ENCODE results near the gene SUSD6. TPM values are rescaled to one million over a fixed set of nuclear protein-coding genes. Genes with fewer than 3 reads are reported as not detected.

SUSD6 gene
- total and polyA plus RNA-seq, 9 of the 15 experiments (the other 6 are each of a cell fraction or from before 2014, with no cell fraction given), result 2.9 to 20.7 (median 5.6) TPM

GRCh38 chr14:69652942-69653684 lies 41.7 kb downstream of the SUSD6 start (continued):
- TF ChIP-seq EP400 (IDR thresholded peaks at IDR 0.05), result 0 out of 2 replicates have a peak, but pooled peaks have one; percentile 13
- TF ChIP-seq HNRNPUL1 (IDR thresholded peaks at IDR 0.05; ENCODE audit: low read length), result no peak
- TF ChIP-seq NKRF (IDR thresholded peaks at IDR 0.05; ENCODE audit: borderline replicate concordance), result no peak
- TF ChIP-seq GMEB1 (CRISPR knock-in tag; IDR thresholded peaks at IDR 0.05), result no peak
- TF ChIP-seq JUND (IDR thresholded peaks at IDR 0.05; ENCODE audit: borderline replicate concordance, low read depth, low read length), result no peak
- no peak; the same call in 2 of the 3 replicates for TF ChIP-seq JUND (tag; IDR thresholded peaks at IDR 0.05; ENCODE audit: borderline replicate concordance, low read depth, low read length)
- no peak for TF ChIP-seq SAFB (IDR thresholded peaks at IDR 0.05; ENCODE audit: borderline replicate concordance, low read depth, low read length)
- 0 out of 2 replicates have a peak, but pooled peaks have one; percentile 48 for TF ChIP-seq ELF2 (CRISPR knock-in tag; IDR thresholded peaks at IDR 0.05)
- no peak for TF ChIP-seq DMBX1 (CRISPR knock-in tag; IDR thresholded peaks at IDR 0.05; ENCODE audit: borderline replicate concordance)
- TF ChIP-seq CHCHD3 (CRISPR knock-in tag; IDR thresholded peaks at IDR 0.05), result no peak
- no peak for TF ChIP-seq CTBP1 (IDR thresholded peaks at IDR 0.05; ENCODE audit: borderline replicate concordance)
- TF ChIP-seq ZNF584 (CRISPR knock-in tag; IDR thresholded peaks at IDR 0.05; ENCODE audit: low read depth), result 0 out of 2 replicates have a peak, but pooled peaks have one; percentile 44
